Sigmoid colon (tissue), 7 donors: ENCODE data around the gene PSMG3. TPM values are rescaled to one million over a fixed set of nuclear protein-coding genes. Genes with fewer than 3 reads are reported as not detected.

ENCODE experiments used
- DNase-seq: peaks from one replicate; pipeline ENCODE4 v3.0.0-alpha.2; 2019
- H3K27ac ChIP-seq, 4 donors: fragments of 200-600 bp; sonication (generic); one replicate each; pipeline ENCODE4 v1.5.1; 2016 to 2019; ENCODE audit warnings: mild to moderate bottlenecking in 1 of 4
- H3K27me3 ChIP-seq, 3 donors: fragments of 200-600 bp; sonication (generic); one replicate each; pipeline ENCODE4 v1.5.1; 2019; ENCODE audit warnings: mild to moderate bottlenecking in 1 of 3
- H3K36me3 ChIP-seq, 4 donors: fragments of 200-600 bp; sonication (generic); one replicate each; pipeline ENCODE4 v1.5.1; 2016 to 2019
- H3K4me1 ChIP-seq, 4 donors: fragments of 200-600 bp; sonication (generic); one replicate each; pipeline ENCODE4 v1.5.1; 2017 to 2019
- H3K4me3 ChIP-seq, 4 donors: fragments of 200-600 bp; sonication (generic); one replicate each; pipeline ENCODE4 v1.5.1; 2017 to 2019; ENCODE audit warnings: mild to moderate bottlenecking in 2 of 4, moderate library complexity in 1 of 4
- H3K9me3 ChIP-seq, 4 donors: fragments of 200-600 bp in 3 of 4; sonication (generic) in 3 of 4; one replicate each; pipeline versions ENCODE4 v1.5.1 to v1.6.1; 2013 to 2019
- EP300 ChIP-seq, 4 donors: sonication (generic); formaldehyde crosslinking; IDR thresholded peaks; one replicate each; pipeline ENCODE4 v1.6.1; 2017; ENCODE audit warnings: antibody characterized with exemption in 4 of 4
- POLR2A ChIP-seq, 2 donors: fragments of 450-650 bp; IDR thresholded peaks; one replicate each; pipeline ENCODE4 v1.6.1; 2016; ENCODE audit warnings: antibody characterized with exemption in 2 of 2, mild to moderate bottlenecking in 2 of 2, moderate library complexity in 2 of 2
- POLR2AphosphoS5 ChIP-seq, 4 donors: sonication (generic); formaldehyde crosslinking; IDR thresholded peaks; one replicate each; pipeline ENCODE4 v1.6.1; 2017; ENCODE audit warnings: antibody characterized with exemption in 4 of 4
- WGBS, 2 donors: extraction: QIAGEN DNeasy Blood & Tissue Kit; methylation state at CpG; one replicate each; pipeline ENCODE4 v1.1.7; 2013; 5-methylcytosine and 5-hydroxymethylcytosine counted together
- intact Hi-C: fragments of 100-400 bp; cut with DNase I; formaldehyde crosslinking; loops from one replicate; pipeline ENCODE4 v1.15.1; 2023
- polyA plus RNA-seq, 3 donors: library from polyadenylated mRNA; stranded (reverse); fragments of 200-250 nt; gene quantifications; one replicate each; pipeline ENCODE4 v1.2.3, GENCODE V29; 2013
- total RNA-seq, 4 donors: library from RNA; depleted of rRNA; stranded (reverse); fragments of >200 nt; gene quantifications; one replicate each; pipeline ENCODE4 v1.1.0, GENCODE V29; 2016
- TF ChIP-seq, protein P1 (sequence below), 4 experiments: fragments of 450-650 bp in 3 of 4; fragments of 200-600 bp in 1 of 4; IDR thresholded peaks; one replicate each; pipeline ENCODE4 v1.5.1; 2016 to 2019; ENCODE audit warnings: antibody characterized with exemption in 4 of 4, mild to moderate bottlenecking in 3 of 4, moderate library complexity in 2 of 4
- donor health status: healthy with polysubstance abuse.
- donor health status: Bipolar disorder and iron deficiency.
- donor health status: healthy.

Gene PSMG3
- total and polyA plus RNA-seq, 7 donors = 23.3 to 68.0 (median 50.5) TPM

- Histone ChIP-seq H3K4me3 (peak overlapping the region; percentile 56 to 80 (median 74)), H3K9me3 (no peaks in the 10 kb centered on the region), H3K27me3 (no peaks in the 10 kb centered on the region), H3K27ac (peak overlapping the region; percentile 95 to 100 (median 98)), H3K4me1 (peaks cover 0 to 70% (median 56%) of the 10 kb centered on the region in 4 donors), H3K36me3 (no peaks in the 10 kb centered on the region)
- TF ChIP-seq POLR2A (IDR thresholded peaks at IDR 0.05) = no peak
- TF ChIP-seq, protein P1, sequence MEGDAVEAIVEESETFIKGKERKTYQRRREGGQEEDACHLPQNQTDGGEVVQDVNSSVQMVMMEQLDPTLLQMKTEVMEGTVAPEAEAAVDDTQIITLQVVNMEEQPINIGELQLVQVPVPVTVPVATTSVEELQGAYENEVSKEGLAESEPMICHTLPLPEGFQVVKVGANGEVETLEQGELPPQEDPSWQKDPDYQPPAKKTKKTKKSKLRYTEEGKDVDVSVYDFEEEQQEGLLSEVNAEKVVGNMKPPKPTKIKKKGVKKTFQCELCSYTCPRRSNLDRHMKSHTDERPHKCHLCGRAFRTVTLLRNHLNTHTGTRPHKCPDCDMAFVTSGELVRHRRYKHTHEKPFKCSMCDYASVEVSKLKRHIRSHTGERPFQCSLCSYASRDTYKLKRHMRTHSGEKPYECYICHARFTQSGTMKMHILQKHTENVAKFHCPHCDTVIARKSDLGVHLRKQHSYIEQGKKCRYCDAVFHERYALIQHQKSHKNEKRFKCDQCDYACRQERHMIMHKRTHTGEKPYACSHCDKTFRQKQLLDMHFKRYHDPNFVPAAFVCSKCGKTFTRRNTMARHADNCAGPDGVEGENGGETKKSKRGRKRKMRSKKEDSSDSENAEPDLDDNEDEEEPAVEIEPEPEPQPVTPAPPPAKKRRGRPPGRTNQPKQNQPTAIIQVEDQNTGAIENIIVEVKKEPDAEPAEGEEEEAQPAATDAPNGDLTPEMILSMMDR (IDR thresholded peaks at IDR 0.05) = no peak
- no peak for TF ChIP-seq POLR2AphosphoS5 (IDR thresholded peaks at IDR 0.05)
- TF ChIP-seq EP300 (IDR thresholded peaks at IDR 0.05) = no peak
- DNase-seq = no peak
- intact Hi-C loops = loop anchor here (10.0 kb wide), 1 partner anchor 1018 kb away; the partner anchor contains the start of gene PDGFA
- 7 to 16% methylated on average over 9 of the region's 9 CpGs for WGBS, 2 donors
These were observed 36.6 kb downstream of the PSMG3 start for GRCh38 chr7:1533255-1533546.

DNA sequence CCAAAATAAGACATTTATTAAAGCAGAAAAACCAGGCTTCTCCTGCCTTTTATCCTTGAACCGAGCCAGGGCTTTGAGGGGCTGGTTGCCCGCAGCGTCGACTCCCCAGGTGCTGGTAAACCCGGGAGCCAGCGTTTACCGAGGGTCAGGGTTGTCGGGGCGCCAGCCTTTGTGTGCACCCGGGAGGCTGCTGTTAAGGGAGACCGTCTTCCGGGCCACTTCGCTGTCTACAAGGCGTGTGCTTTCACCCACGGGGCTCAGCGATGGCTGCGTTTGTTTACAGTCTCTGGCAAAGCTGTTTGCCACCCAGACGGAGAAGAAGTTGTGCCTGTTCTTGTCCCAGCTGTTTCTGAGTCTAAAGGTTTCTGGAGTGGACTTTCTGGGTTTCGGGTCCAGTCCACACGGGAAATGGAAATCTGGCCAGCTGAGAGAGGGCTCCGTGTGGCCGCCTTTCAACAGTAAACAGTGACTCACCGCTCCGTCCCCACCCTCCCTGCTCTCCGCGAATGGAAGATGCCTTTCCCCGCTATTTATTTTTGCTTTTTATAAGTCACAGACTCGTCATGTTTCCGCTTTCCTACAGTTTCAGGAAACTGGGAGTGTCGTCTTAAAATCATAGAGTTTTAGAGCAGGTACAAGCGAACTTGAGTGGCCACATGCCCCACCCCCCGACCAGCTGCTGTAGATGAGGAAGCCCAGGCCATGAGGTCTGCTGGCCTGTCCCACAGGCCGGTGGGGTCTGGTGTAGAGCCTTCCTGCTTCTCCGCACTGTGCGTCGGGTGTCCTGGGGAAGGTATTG is 37.2 kb downstream of the PSMG3 start:
- intact Hi-C loops = loop anchor here (10.0 kb wide), 1 partner anchor 1018 kb away; the partner anchor contains the start of gene PDGFA
- WGBS, 2 donors = 0 to 2% methylated on average over 36 of the region's 36 CpGs
- Histone ChIP-seq H3K9me3 (no peaks in the 10 kb centered on the region), H3K4me3 (peak overlapping the region; percentile 56 to 80 (median 74)), H3K4me1 (peaks cover 0 to 64% (median 50%) of the 10 kb centered on the region in 4 donors), H3K27ac (peak overlapping the region; percentile 95 to 100 (median 98)), H3K36me3 (no peaks in the 10 kb centered on the region), H3K27me3 (no peaks in the 10 kb centered on the region)
- TF ChIP-seq POLR2A (IDR thresholded peaks at IDR 0.05) (peak; percentile 29 to 32), EP300 (IDR thresholded peaks at IDR 0.05) (no peak), POLR2AphosphoS5 (IDR thresholded peaks at IDR 0.05) (peak; percentile 34 to 83 (median 72))
- TF ChIP-seq, protein P1 (IDR thresholded peaks at IDR 0.05) = no peak
- DNase-seq = peak; percentile 93

GRCh38 chr7:1531979-1532455 is 37.8 kb downstream of the PSMG3 start:
- H3K27me3 ChIP-seq = no peaks in the 10 kb centered on the region
- H3K4me3 ChIP-seq = peak overlapping the region; percentile 56 to 80 (median 74)
- intact Hi-C loops = loop anchor here (2.0 to 10.0 kb wide), 3 partner anchors 27 to 1017 kb away; partner anchors contain the start of genes INTS1 and PDGFA
- DNase-seq = peak; percentile 74
- no peaks in the 10 kb centered on the region for H3K36me3 ChIP-seq
- H3K9me3 ChIP-seq = no peaks in the 10 kb centered on the region
- H3K27ac ChIP-seq = peak overlapping the region; percentile 95 to 100 (median 98)
- peaks cover 0 to 61% (median 48%) of the 10 kb centered on the region in 4 donors for H3K4me1 ChIP-seq
- TF ChIP-seq EP300 (IDR thresholded peaks at IDR 0.05) (no peak), POLR2A (IDR thresholded peaks at IDR 0.05) (no peak), POLR2AphosphoS5 (IDR thresholded peaks at IDR 0.05) (no peak)
- TF ChIP-seq, protein P1 (IDR thresholded peaks at IDR 0.05) = no peak
- 6 to 16% methylated on average over 10 of the region's 10 CpGs for WGBS, 2 donors

- Histone ChIP-seq H3K4me3 (peak overlapping the region; percentile 56 to 80 (median 74)), H3K27ac (peak overlapping the region; percentile 95 to 100 (median 98)), H3K4me1 (peaks cover 0 to 55% (median 42%) of the 10 kb centered on the region in 4 donors), H3K36me3 (no peaks in the 10 kb centered on the region), H3K9me3 (no peaks in the 10 kb centered on the region), H3K27me3 (peaks cover 0 to 5% (median 0%) of the 10 kb centered on the region in 3 donors)
- peak in 1 of 2 donors; percentile 37 for TF ChIP-seq POLR2A (IDR thresholded peaks at IDR 0.05)
- TF ChIP-seq, protein P1 (IDR thresholded peaks at IDR 0.05) = no peak
- peak in 3 of 4 donors; percentile 30 to 77 (median 63) for TF ChIP-seq POLR2AphosphoS5 (IDR thresholded peaks at IDR 0.05)
- no peak for TF ChIP-seq EP300 (IDR thresholded peaks at IDR 0.05)
- WGBS, 2 donors = 1% methylated on average over 55 of the region's 55 CpGs
- intact Hi-C loops = loop anchor here (2.0 to 10.0 kb wide), 3 partner anchors 27 to 1017 kb away; partner anchors contain the start of genes INTS1 and PDGFA
- peak; percentile 79 for DNase-seq
These were observed 38.4 kb downstream of the PSMG3 start for GRCh38 chr7:1531263-1531978.
